HL-60 (cell line): ENCODE data around the gene TRIM28.

ENCODE experiments used
- DNase-seq, 2 experiments: peaks; one replicate each; pipeline ENCODE4 v3.0.0-alpha.2; 2010 to 2020; ENCODE audit warnings: low read depth in 1 of 2, low spot score in 1 of 2
- H3K27ac ChIP-seq: fragments of 250-450 bp; sonication (Bioruptor Pico); replicated peaks from 2 replicates; pipeline ENCODE4 v1.5.1; 2020; ENCODE audit warnings: mild to moderate bottlenecking, moderate library complexity
- H3K27me3 ChIP-seq: fragments of 250-450 bp; sonication (Bioruptor Pico); 2 replicates; pipeline ENCODE4 v1.5.1; 2021; ENCODE audit warnings: mild to moderate bottlenecking, moderate library complexity; ENCODE audit not compliant: insufficient read depth, poor library complexity, severe bottlenecking
- H3K4me3 ChIP-seq: replicated peaks from 2 replicates; pipeline ENCODE4 v1.5.1; 2011; ENCODE audit warnings: mild to moderate bottlenecking, control low read depth, low read length; ENCODE audit not compliant: insufficient read depth
- CTCF ChIP-seq: IDR thresholded peaks from one replicate; pipeline ENCODE4 v1.5.1; 2011; ENCODE audit warnings: low read length, control low read depth, inconsistent platforms; ENCODE audit not compliant: insufficient read depth
- GABPA ChIP-seq: IDR thresholded peaks from 2 replicates; pipeline ENCODE4 v1.6.1; 2012; ENCODE audit warnings: low read depth
- POLR2AphosphoS5 ChIP-seq: IDR thresholded peaks from 2 replicates; pipeline ENCODE4 v1.6.1; 2012; ENCODE audit warnings: low read depth
- REST ChIP-seq: IDR thresholded peaks from 2 replicates; pipeline ENCODE4 v1.6.1; 2012; ENCODE audit warnings: low read depth; ENCODE audit not compliant: insufficient replicate concordance
- SPI1 ChIP-seq: IDR thresholded peaks from 2 replicates; pipeline ENCODE4 v1.6.1; 2012; ENCODE audit warnings: low read depth, mild to moderate bottlenecking, borderline replicate concordance

Gene TRIM28

GRCh38 chr19:58516246-58516836 is 27.5 kb upstream of the TRIM28 start:
- TF ChIP-seq CTCF (no peak), REST (no peak), POLR2AphosphoS5 (no peak), GABPA (no peak), SPI1 (no peak)
- no peak overlapping the region for H3K4me3 ChIP-seq
- DNase-seq: no peak
- no peaks in the 10 kb centered on the region for H3K27me3 ChIP-seq
- H3K27ac ChIP-seq: peak overlapping the region; percentile 31; the same call in 1 of the 2 replicates

GRCh38 chr19:58516964-58517833 is 26.7 kb upstream of the TRIM28 start:
- Histone ChIP-seq H3K4me3 (no peak overlapping the region), H3K27me3 (no peaks in the 10 kb centered on the region), H3K27ac (no peak overlapping the region)
- TF ChIP-seq CTCF (no peak), POLR2AphosphoS5 (peak; percentile 32; the same call in 1 of the 2 replicates)
- no peak for DNase-seq

- DNase-seq: peak; percentile 55 to 85
- TF ChIP-seq GABPA (no peak), SPI1 (peak; percentile 90), POLR2AphosphoS5 (peak; percentile 50; the same call in 1 of the 2 replicates)
- Histone ChIP-seq H3K27me3 (no peaks in the 10 kb centered on the region), H3K27ac (peak overlapping the region; percentile 91), H3K4me3 (peak overlapping the region; percentile 74)
Observed at GRCh38 chr19:58518256-58519086, 25.4 kb upstream of the TRIM28 start.

GRCh38 chr19:58519087-58519354 is 24.8 kb upstream of the TRIM28 start:
- TF ChIP-seq REST (no peak), CTCF (peak; percentile 37), SPI1 (no peak), POLR2AphosphoS5 (peak; percentile 15; the same call in 1 of the 2 replicates), GABPA (no peak)
- peak overlapping the region; percentile 91 for H3K27ac ChIP-seq
- DNase-seq: peak; percentile 51 to 76
- H3K4me3 ChIP-seq: peak overlapping the region; percentile 74
- H3K27me3 ChIP-seq: no peaks in the 10 kb centered on the region
